Measurements from ENCODE around the gene CCDC93.

DNA sequence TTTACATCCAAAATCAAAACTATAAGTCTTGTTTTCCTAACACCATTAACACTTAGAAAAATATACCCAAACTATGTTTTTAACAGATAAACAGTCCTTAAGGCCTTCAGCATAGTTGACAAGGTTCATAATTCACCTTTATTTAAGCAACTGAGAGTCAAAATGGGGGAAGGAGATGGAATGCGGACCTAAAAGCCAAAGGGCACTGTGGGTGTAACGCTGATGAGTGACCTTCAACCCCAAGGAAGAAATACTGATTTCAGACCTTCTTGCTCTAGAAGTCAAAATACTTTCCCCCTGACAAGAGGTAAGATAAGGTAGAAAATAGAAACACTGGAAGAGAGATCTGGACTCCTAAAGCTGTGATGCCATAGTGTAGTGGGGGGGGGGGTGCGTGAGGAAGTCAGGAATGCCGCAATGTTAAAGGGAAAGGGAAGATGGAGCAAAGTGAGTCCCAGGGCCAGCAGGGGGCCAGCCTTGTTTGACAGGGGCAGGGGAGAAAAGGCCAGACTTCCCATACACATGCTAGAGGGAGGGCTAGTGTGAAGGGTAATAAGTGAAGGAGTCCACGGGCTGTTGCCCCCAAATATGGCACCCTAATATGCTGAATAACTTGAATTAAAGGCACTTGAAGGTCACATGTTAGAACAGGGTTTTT is 31.4 kb downstream of the CCDC93 start:
- TF ChIP-seq, protein P1, sequence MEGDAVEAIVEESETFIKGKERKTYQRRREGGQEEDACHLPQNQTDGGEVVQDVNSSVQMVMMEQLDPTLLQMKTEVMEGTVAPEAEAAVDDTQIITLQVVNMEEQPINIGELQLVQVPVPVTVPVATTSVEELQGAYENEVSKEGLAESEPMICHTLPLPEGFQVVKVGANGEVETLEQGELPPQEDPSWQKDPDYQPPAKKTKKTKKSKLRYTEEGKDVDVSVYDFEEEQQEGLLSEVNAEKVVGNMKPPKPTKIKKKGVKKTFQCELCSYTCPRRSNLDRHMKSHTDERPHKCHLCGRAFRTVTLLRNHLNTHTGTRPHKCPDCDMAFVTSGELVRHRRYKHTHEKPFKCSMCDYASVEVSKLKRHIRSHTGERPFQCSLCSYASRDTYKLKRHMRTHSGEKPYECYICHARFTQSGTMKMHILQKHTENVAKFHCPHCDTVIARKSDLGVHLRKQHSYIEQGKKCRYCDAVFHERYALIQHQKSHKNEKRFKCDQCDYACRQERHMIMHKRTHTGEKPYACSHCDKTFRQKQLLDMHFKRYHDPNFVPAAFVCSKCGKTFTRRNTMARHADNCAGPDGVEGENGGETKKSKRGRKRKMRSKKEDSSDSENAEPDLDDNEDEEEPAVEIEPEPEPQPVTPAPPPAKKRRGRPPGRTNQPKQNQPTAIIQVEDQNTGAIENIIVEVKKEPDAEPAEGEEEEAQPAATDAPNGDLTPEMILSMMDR (IDR thresholded peaks at IDR 0.05) = no peak
- no peak for TF ChIP-seq POLR2AphosphoS5 (IDR thresholded peaks at IDR 0.05)

Data from breast epithelium (tissue), 3 donors.